Left cardiac atrium (tissue), 4 donors: Measurements from ENCODE around the gene WNT3. TPM values are rescaled to one million over a fixed set of nuclear protein-coding genes. Genes with fewer than 3 reads are reported as not detected.

Experiments
- ATAC-seq, 2 donors: fragments of 200-7000 bp; cut with Tn5 transposase; one replicate each; pipeline ENCODE4 v1.9.1; 2020; ENCODE audit warnings: mild to moderate bottlenecking in 2 of 2, moderate library complexity in 2 of 2
- DNase-seq: peaks from one replicate; pipeline ENCODE4 v3.0.0-alpha.2; 2020
- intact Hi-C, 2 donors: fragments of 100-400 bp; cut with DNase I; formaldehyde crosslinking; loops; one replicate each; pipeline versions ENCODE4 v1.14.1 to v1.15.1; 2022 to 2023
- total RNA-seq, 2 donors: library from RNA; stranded (reverse); fragmentation: NEBNext Ultra II Directional; extraction: Animal tissue kit (Norgen Biotek cat#: 25700); gene quantifications; one replicate each; pipeline ENCODE4 v1.2.1, GENCODE V29; 2021
- donor health status: DM: no; HTN: yes; CAD: no.
- donor health status: DM: no; HTN: yes; CAD: no; lungs with severe emphysema.
- donor health status: DM: yes; HTN: yes; CAD: no.
- donor health status: Dilated cardiomyopathy.

Gene WNT3
- total RNA-seq, 2 donors from 2014 or later, result 1.1 to 2.1 TPM

DNA sequence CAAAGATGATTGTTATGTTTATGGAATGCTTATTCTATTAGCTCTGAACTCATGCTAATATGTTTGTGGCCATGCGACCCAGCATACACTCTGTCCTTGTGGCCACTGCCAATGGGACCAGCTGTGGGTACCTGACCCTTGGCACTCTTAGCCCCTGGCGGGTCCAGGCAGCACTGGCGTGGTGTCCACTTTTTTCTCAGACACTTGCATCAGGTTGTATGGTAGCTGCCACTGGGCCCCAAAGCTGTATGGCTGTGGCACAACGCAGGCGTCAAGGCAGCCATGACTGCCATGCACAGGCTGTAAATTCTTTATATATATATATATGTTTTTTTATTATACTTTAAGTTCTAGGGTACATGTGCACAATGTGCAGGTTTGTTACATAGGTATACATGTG lies 20.7 kb upstream of the WNT3 start:
- DNase-seq (no peak), ATAC-seq (no peak)
- intact Hi-C loops, result no loop called here

DNA sequence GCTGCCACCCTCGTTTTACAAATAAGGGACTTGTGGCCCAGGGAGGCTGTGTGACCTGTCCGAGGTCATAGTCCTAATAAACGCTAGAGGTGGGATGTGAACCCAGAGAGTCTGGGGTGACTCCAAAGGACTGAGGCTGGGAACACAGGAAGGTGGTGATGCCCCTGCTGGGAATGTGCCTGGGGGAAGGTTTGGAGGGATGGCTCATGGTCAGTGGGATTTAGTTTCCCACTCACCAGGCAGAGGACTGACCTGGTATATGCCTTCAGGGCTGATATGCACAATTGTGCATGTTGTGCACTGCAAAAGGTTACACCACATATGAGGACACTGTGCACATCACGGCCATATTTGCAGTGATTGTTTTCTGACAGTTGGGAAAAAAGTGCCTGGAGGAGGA lies 19.0 kb upstream of the WNT3 start:
- intact Hi-C loops, result no loop called here
- ATAC-seq, result no peak
- no peak for DNase-seq

- DNase-seq (no peak), ATAC-seq (no peak)
- intact Hi-C loops, result no loop called here
Measured at GRCh38 chr17:46836500-46836899, 18.0 kb upstream of the WNT3 start.

GRCh38 chr17:46834846-46835245 lies 16.4 kb upstream of the WNT3 start:
- intact Hi-C loops, result no loop called here
- DNase-seq (no peak), ATAC-seq (no peak)

DNA sequence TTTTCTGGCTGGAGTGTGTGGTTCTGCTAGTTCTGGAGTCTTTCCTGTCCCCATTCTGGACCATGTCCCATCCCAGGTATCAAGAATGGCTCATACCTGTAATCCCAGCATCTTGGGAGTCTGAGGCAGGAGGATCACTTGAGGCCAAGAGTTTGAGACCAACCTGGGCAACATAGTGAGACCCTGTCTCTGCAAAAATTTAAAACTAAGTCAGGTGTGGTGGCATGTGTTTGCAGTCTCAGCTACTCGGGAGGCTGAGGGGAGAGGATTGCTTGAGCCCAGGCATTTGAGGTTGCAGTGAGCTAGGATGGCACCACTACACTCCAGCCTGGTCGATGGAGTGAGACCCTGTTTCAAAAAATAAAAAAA lies 15.3 kb upstream of the WNT3 start:
- DNase-seq (no peak), ATAC-seq (no peak)
- intact Hi-C loops, result no loop called here

DNA sequence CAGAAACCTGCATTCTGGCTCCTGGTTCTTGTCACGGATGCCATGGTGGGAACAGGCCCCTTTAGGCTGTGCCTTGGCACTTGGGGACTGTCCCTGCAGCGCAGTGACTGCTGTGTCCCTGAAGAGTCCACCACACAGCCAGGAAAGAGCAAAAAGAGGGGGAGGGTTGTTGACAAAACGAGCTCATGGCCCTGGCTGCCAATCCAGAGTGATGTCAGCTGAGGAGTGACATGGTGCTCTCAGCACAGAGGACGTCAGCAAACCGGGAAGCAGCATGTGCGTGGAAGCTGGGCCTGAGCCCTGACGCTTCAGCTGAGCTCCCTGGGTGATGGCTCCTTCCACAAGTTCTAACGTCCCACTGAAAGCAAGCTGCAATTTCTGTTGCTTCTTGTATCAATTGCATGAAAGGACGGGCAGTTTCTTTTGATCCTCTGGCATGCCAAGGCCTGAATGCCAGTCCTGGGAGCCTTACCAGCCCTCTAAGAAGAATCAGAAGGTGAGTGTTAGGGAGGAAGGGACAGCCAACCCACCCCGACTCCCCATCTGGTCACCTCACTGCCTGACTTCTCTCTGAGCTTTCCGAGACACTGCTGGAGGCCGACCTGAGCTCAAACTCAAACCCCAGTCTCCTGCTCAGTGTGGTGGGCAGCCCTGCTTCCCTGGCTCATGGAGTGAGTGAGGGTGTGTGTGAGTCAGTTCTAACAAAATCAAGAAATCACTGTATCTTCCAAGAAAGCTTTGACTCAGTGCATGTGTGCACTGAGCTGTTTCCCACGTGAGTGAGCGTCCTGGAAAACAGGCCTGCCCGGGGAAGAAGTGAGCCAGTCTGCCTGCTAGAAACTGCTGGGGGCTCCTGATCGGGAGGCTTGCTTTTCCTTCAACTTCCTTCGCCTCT lies 14.7 kb upstream of the WNT3 start:
- DNase-seq (peak; percentile 55), ATAC-seq (peak; percentile 24 to 77)
- intact Hi-C loops, result no loop called here

DNA sequence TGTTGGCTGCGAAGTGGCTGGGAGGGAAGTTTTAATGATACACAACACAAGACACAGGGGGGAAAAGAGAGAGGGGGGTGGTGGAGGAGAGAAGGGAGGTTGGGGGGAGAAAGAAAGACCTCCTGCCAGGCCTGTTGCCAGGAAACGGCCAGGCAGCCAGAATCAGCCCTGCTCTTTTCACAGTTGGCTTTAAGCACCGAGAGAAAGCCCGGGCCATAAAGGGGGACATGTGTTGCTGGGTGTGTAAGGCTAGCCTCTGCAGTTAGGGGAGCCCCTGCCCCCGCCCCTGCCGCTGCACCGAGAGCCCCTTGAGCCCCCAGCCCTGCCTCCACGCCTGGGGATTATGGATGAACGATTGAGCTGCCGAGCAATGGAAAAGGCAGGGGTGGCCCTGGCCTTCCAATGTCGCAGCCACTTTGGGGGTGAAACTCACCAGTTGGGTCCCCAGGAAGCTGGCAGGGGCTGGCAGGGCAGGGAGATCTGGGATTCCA lies 13.9 kb upstream of the WNT3 start:
- intact Hi-C loops, result no loop called here
- ATAC-seq (no peak), DNase-seq (no peak)

DNA sequence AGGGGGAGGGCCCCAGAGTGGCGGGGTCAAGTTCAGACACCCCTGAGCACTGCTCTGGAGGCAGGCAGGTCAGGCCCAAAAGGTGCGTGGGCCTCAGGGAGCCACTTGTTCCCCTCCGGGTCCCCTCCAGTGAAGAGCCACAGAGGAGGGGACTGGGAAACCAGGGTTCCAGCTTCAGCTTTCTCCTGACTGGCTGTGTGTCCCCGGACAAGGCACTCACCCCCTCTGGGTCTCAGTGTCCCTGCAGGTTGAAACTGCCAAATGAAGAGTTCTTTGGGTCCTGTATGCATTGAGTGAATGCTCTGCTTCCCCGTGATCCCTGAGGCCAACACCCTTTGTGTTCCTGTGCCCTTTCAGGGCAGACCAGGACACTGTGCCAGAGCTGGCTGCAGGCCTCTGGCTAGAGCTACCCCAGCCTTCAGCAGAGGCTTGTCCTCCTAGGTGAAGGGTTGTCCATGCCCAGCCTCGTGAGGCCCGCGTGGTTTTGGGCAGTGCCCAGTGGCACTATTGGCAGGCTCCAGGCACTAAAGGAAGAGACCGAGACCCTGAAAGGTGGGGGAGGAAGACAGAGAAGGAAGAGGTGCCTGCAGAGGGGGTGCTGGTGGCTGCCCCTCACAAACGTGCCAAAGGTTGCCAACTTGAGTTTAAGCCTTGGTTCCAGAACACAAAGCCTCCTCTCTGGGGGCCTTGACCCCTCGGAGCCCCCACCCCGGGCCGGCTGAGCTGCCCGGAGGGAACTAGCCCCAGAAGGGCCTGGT lies 13.3 kb upstream of the WNT3 start:
- intact Hi-C loops, result no loop called here

DNA sequence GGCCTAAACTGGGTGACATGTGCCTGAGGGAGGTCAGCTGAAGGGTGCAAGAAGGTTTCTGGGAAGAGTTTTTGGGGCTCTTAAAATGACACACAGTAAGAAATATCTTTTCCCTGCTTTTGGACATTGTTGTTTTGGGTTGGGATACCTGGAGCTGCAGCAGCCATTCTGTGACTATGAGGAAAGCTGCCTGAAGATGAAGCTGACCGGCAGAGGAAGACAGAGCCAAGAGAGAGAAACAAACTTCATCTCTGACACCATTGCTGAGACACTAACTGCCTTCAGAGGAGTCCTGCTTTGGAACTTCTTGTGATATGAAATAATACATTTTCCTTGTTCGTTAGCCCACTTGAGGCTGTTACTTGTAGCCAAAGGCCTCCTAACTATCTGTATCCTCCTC lies 8.8 kb upstream of the WNT3 start:
- intact Hi-C loops, result no loop called here
- ATAC-seq (no peak), DNase-seq (no peak)

More for the DNA sequence above, 13.3 kb upstream of the WNT3 start:
- ATAC-seq (peak in 1 of 2 donors; percentile 81), DNase-seq (no peak)

- intact Hi-C loops, result no loop called here
- DNase-seq (no peak), ATAC-seq (no peak)
Measured at GRCh38 chr17:46826116-46826515, 7.6 kb upstream of the WNT3 start.

DNA sequence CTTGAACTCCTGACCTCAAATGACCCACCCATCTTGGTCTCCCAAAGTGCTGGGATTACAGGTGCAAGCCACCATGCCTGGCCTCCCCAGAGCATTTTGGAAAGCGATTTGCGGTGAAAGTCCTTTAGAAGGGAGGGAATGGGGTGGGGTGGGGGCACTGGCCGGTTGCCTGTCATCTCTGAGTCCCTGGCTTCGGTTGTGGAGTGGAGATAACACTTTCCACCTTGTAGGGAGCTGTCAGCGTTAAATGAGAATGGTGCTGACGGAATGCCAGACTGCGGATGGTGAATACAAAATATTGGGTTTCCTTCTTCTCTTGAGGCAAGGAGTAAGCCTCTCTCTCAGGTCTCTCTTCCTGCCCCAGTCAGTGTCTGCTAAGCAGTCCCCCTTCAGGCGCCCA lies 5.2 kb upstream of the WNT3 start:
- intact Hi-C loops, result no loop called here
- DNase-seq, result no peak
- ATAC-seq, result no peak

- DNase-seq (no peak), ATAC-seq (no peak)
Measured at GRCh38 chr17:46822388-46822921, 4.0 kb upstream of the WNT3 start.

GRCh38 chr17:46821482-46822387 lies 3.2 kb upstream of the WNT3 start:
- DNase-seq (no peak), ATAC-seq (no peak)
- intact Hi-C loops, result no loop called here

More at GRCh38 chr17:46822388-46822921, 4.0 kb upstream of the WNT3 start:
- intact Hi-C loops, result no loop called here

DNA sequence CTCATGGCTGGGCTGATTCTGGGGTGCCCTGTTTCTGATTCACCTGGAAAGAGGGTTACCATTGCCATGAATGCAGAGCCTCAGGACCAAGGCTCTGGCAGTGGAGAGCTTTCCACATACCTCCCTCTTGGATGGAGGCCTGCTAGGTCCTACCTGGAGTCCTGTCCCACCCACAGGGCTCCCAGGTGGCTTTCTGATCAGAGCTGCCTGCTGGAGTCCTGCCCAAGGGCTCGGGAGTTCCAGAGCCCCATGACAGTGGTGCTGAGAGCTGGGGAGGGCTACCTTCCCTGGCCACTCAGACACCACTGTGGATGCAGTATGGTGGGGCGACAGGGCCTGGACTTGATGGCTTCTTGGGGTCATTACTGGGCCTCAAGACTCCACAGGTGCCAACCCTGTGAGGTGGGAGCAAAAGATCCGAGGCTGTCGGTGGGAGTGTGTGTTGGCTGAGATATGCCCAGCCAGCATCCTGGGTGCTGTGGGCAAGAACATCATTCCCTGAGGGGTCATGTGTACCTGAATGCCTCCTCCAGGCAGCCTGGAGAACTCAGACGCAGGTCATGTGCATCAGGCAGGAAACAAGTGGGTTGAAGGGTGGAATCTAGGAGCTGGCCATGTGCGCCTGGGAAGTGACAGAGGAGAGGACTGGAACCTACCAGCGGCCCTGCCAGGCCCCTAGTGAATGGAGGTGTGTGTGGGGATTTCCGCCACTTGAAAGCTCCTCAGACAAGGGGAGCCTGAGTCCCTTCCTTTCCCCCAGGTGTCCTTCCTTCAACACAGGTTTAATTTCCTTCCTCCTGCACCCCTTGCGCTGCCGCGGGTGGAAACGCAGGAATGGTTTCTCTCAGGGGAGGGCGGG lies 2.3 kb upstream of the WNT3 start:
- no peak for ATAC-seq
- intact Hi-C loops, result no loop called here
- no peak for DNase-seq

GRCh38 chr17:46819906-46820351 lies 1.4 kb upstream of the WNT3 start:
- no peak for DNase-seq
- intact Hi-C loops, result loop anchor here in 1 of 2 donors (5.0 kb wide), 1 partner anchor 53 kb away; no protein-coding TSS in a partner anchor
- no peak for ATAC-seq

GRCh38 chr17:46818929-46819859 lies 702 bp upstream of the WNT3 start:
- intact Hi-C loops, result loop anchor here in 1 of 2 donors (5.0 kb wide), 1 partner anchor 52 kb away; no protein-coding TSS in a partner anchor
- DNase-seq, result no peak
- ATAC-seq, result peak; percentile 12 to 39

DNA sequence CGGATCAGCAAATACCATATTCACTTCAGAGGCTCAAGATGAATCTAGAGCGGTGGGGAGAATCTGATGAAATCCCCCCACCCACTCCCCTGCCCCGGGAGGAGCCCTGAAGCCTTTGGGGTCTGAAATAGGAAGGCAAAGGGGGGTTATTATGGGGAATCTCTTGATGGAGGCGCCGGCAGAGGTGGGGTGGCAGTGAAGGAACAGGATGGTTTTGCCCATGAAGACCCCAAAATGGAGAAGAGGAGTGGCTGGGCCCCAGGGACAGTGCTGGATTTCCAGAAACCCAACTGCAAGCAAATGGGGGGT lies 637 bp downstream of the WNT3 start:
- intact Hi-C loops, result loop anchor here in 1 of 2 donors (5.0 kb wide), 1 partner anchor 51 kb away; no protein-coding TSS in a partner anchor
- no peak for DNase-seq
- ATAC-seq, result no peak
